Thoracic aorta (tissue), 2 donors: ENCODE data around the gene HSD11B1. TPM values are rescaled to one million over a fixed set of nuclear protein-coding genes. Genes with fewer than 3 reads are reported as not detected.

Experiments
- ATAC-seq: fragments of 150-250 bp; one replicate; pipeline ENCODE4 v1.8.0; 2017; ENCODE audit warnings: low read depth; ENCODE audit not compliant: insufficient number of reproducible peaks, low FRiP score
- DNase-seq: peaks from one replicate; pipeline ENCODE4 v3.0.0-alpha.2; 2020; ENCODE audit warnings: low spot score
- H3K27ac ChIP-seq, 2 donors: fragments of 200-600 bp; sonication (generic); 1 replicate in 1 of 2; 2 replicates in 1 of 2; pipeline ENCODE4 v1.5.1; 2016; ENCODE audit warnings: mild to moderate bottlenecking in 2 of 2, moderate library complexity in 2 of 2
- H3K27me3 ChIP-seq: fragments of 200-600 bp; sonication (generic); replicated peaks from 2 replicates; pipeline ENCODE4 v1.6.0; 2016; ENCODE audit warnings: mild to moderate bottlenecking; ENCODE audit not compliant: insufficient read depth
- H3K36me3 ChIP-seq: fragments of 200-600 bp; sonication (generic); one replicate; pipeline ENCODE4 v1.5.1; 2016
- H3K4me1 ChIP-seq, 2 donors: fragments of 200-600 bp; sonication (generic); 1 replicate in 1 of 2; 2 replicates in 1 of 2; pipeline versions ENCODE4 v1.5.1 to v1.6.0; 2016; ENCODE audit warnings: low read depth in 2 of 2, mild to moderate bottlenecking in 1 of 2; ENCODE audit not compliant: control insufficient read depth in 1 of 2
- H3K4me3 ChIP-seq: fragments of 200-600 bp; sonication (generic); 2 replicates; pipeline ENCODE4 v1.5.1; 2016; ENCODE audit warnings: mild to moderate bottlenecking
- H3K9me3 ChIP-seq: fragments of 200-600 bp; sonication (generic); 2 replicates; pipeline ENCODE4 v1.5.1; 2016
- CTCF ChIP-seq: fragments of 200-600 bp; sonication (generic); IDR thresholded peaks from one replicate; pipeline ENCODE4 v1.5.1; 2019; ENCODE audit warnings: antibody characterized with exemption
- total RNA-seq, 2 donors: library from RNA; depleted of rRNA; stranded (reverse); fragments of >200 nt; gene quantifications; one replicate each; pipeline versions ENCODE4 v1.1.0 to v1.2.3, GENCODE V29; 2016

HSD11B1 gene
- total RNA-seq, 2 donors from 2014 or later = 15.7 to 24.4 TPM

- DNase-seq = no peak
- no peak overlapping the region for H3K4me3 ChIP-seq
- no peaks in the 10 kb centered on the region for H3K27me3 ChIP-seq
- peaks cover 9 to 16% of the 10 kb centered on the region in 2 donors for H3K4me1 ChIP-seq
- no peak for ATAC-seq
- H3K9me3 ChIP-seq = no peaks in the 10 kb centered on the region
- no peak for TF ChIP-seq CTCF
- H3K36me3 ChIP-seq = no peaks in the 10 kb centered on the region
- no peak overlapping the region for H3K27ac ChIP-seq
These were observed 69.9 kb downstream of the HSD11B1 start for GRCh38 chr1:209774592-209774991.

- H3K9me3 ChIP-seq = no peaks in the 10 kb centered on the region
- ATAC-seq (no peak), DNase-seq (no peak)
- H3K4me1 ChIP-seq = peaks cover 0 to 6% of the 10 kb centered on the region in 2 donors
- no peak overlapping the region for H3K27ac ChIP-seq
- no peak overlapping the region for H3K4me3 ChIP-seq
- no peaks in the 10 kb centered on the region for H3K27me3 ChIP-seq
- TF ChIP-seq CTCF = no peak
- no peaks in the 10 kb centered on the region for H3K36me3 ChIP-seq
These were observed 71.0 kb downstream of the HSD11B1 start for GRCh38 chr1:209775678-209776077.

- H3K27ac ChIP-seq = no peak overlapping the region
- H3K9me3 ChIP-seq = no peaks in the 10 kb centered on the region
- DNase-seq = no peak
- ATAC-seq = no peak
- H3K4me1 ChIP-seq = no peaks in the 10 kb centered on the region
- H3K36me3 ChIP-seq = no peaks in the 10 kb centered on the region
- H3K27me3 ChIP-seq = no peaks in the 10 kb centered on the region
- no peak overlapping the region for H3K4me3 ChIP-seq
- no peak for TF ChIP-seq CTCF
These were observed 72.9 kb downstream of the HSD11B1 start for GRCh38 chr1:209777587-209777986.

- H3K36me3 ChIP-seq = no peaks in the 10 kb centered on the region
- peaks cover 0 to 3% of the 10 kb centered on the region in 2 donors for H3K4me1 ChIP-seq
- no peak overlapping the region for H3K27ac ChIP-seq
- TF ChIP-seq CTCF = no peak
- H3K9me3 ChIP-seq = no peaks in the 10 kb centered on the region
- ATAC-seq = no peak
- no peaks in the 10 kb centered on the region for H3K27me3 ChIP-seq
- DNase-seq = no peak
- H3K4me3 ChIP-seq = no peak overlapping the region
These were observed 73.5 kb downstream of the HSD11B1 start for GRCh38 chr1:209778102-209778501.

- no peaks in the 10 kb centered on the region for H3K9me3 ChIP-seq
- H3K4me3 ChIP-seq = no peak overlapping the region
- no peak for TF ChIP-seq CTCF
- H3K4me1 ChIP-seq = peaks cover 7 to 18% of the 10 kb centered on the region in 2 donors
- no peak for ATAC-seq
- no peak overlapping the region for H3K27ac ChIP-seq
- H3K27me3 ChIP-seq = no peaks in the 10 kb centered on the region
- no peak for DNase-seq
- no peaks in the 10 kb centered on the region for H3K36me3 ChIP-seq
These were observed 75.6 kb downstream of the HSD11B1 start for GRCh38 chr1:209780268-209780667.
